SK-N-SH (cell line): ENCODE results near the gene TIGD3. TPM values are rescaled to one million over a fixed set of nuclear protein-coding genes. Genes with fewer than 3 reads are reported as not detected.
A peak's percentile ranks its signal among the peaks of the same experiment; 100 is the strongest.

Experiments
- CTCF ChIA-PET: fragments of 300-600, 350-600 bp; formaldehyde crosslinking; extraction: SDS; loops from one replicate; lab custom pipeline; 2021; lab: Yijun Ruan, JAX
- POLR2A ChIA-PET: fragments of 350-600 bp; sonication (Branson Sonifier 250); formaldehyde crosslinking; extraction: SDS; loops from one replicate; lab custom pipeline; 2020; ENCODE audit warnings: antibody characterized with exemption, inconsistent platforms; lab: Yijun Ruan, JAX
- DNase-seq: peaks from one replicate; pipeline ENCODE4 v3.0.0; 2012
- H2AFZ ChIP-seq: fragments of 200-600 bp; sonication (generic); 2 replicates; pipeline ENCODE4 v1.8.1; 2016; ENCODE audit warnings: antibody characterized with exemption, mild to moderate bottlenecking, low read depth
- H3F3A ChIP-seq: fragments of 200-600 bp; sonication (generic); replicated peaks from 2 replicates; pipeline ENCODE3; 2016; ENCODE audit warnings: antibody characterized with exemption, mild to moderate bottlenecking; ENCODE audit not compliant: insufficient read depth
- H3K27ac ChIP-seq, 2 experiments: fragments of 200-500 bp in 1 of 2; fragments of 200-600 bp in 1 of 2; sonication (Bioruptor generic) in 1 of 2; sonication (generic), shearing (Covaris generic) in 1 of 2; 2 replicates each; pipeline versions ENCODE4 v1.5.1 to v1.6.1; 2014 to 2016; ENCODE audit warnings: low read depth in 2 of 2, inconsistent platforms in 1 of 2, low read length in 1 of 2, mild to moderate bottlenecking in 1 of 2, mixed read lengths in 1 of 2
- H3K27me3 ChIP-seq: fragments of 200-600 bp; sonication (generic), shearing (Covaris generic); 2 replicates; pipeline ENCODE4 v1.6.1; 2016; ENCODE audit warnings: mixed run types; ENCODE audit not compliant: insufficient read depth
- H3K36me3 ChIP-seq, 2 experiments: fragments of 200-500 bp in 1 of 2; fragments of 200-600 bp in 1 of 2; sonication (Bioruptor generic) in 1 of 2; sonication (generic) in 1 of 2; replicated peaks in 1 of 2; 2 replicates each; pipeline versions ENCODE3 to v1.5.1; 2014 to 2016; ENCODE audit warnings: low read length in 1 of 2, mild to moderate bottlenecking in 1 of 2; ENCODE audit not compliant: insufficient read depth in 2 of 2, control insufficient read depth in 1 of 2
- H3K4me1 ChIP-seq, 2 experiments: fragments of 200-500 bp in 1 of 2; fragments of 200-600 bp in 1 of 2; sonication (Bioruptor generic) in 1 of 2; sonication (generic), shearing (Covaris generic) in 1 of 2; 2 replicates each; pipeline versions ENCODE4 v1.5.1 to v1.6.1; 2014 to 2016; ENCODE audit warnings: low read depth in 1 of 2, low read length in 1 of 2, mixed run types in 1 of 2; ENCODE audit not compliant: insufficient read depth in 2 of 2, control insufficient read depth in 1 of 2
- H3K4me2 ChIP-seq: fragments of 200-600 bp; sonication (generic), shearing (Covaris generic); 2 replicates; pipeline ENCODE4 v1.6.1; 2017; ENCODE audit warnings: mixed run types
- H3K4me3 ChIP-seq, 2 experiments: fragments of 200-500 bp in 1 of 2; fragments of 200-600 bp in 1 of 2; sonication (Bioruptor generic) in 1 of 2; sonication (generic), shearing (Covaris generic) in 1 of 2; 2 replicates each; pipeline versions ENCODE4 v1.5.1 to v1.8.1; 2014 to 2016; ENCODE audit warnings: low read depth in 2 of 2, inconsistent platforms in 1 of 2, low read length in 1 of 2, mild to moderate bottlenecking in 1 of 2, mixed read lengths in 1 of 2, moderate library complexity in 1 of 2
- H3K79me2 ChIP-seq: fragments of 200-600 bp; sonication (generic); 2 replicates; pipeline ENCODE4 v1.8.1; 2017; ENCODE audit warnings: mild to moderate bottlenecking; ENCODE audit not compliant: insufficient read depth
- H3K9ac ChIP-seq: fragments of 200-600 bp; sonication (generic); 2 replicates; pipeline ENCODE4 v1.6.1; 2017; ENCODE audit warnings: mixed run types
- H3K9me2 ChIP-seq: fragments of 200-600 bp; sonication (generic); 2 replicates; pipeline ENCODE4 v1.6.1; 2017; ENCODE audit warnings: mixed run types
- H3K9me3 ChIP-seq: fragments of 200-600 bp; sonication (generic); 2 replicates; pipeline ENCODE4 v1.6.1; 2017; ENCODE audit warnings: mixed run types, mild to moderate bottlenecking, moderate library complexity
- H4K20me1 ChIP-seq: fragments of 200-600 bp; sonication (generic); 2 replicates; pipeline ENCODE4 v1.6.1; 2017; ENCODE audit warnings: mild to moderate bottlenecking, mixed run types; ENCODE audit not compliant: insufficient read depth
- CTCF ChIP-seq: fragments of 200-600 bp; sonication (generic); IDR thresholded peaks from 2 replicates; pipeline ENCODE4 v1.6.1; 2017; ENCODE audit warnings: antibody characterized with exemption, mild to moderate bottlenecking, moderate library complexity
- EP300 ChIP-seq, 2 experiments: IDR thresholded peaks; 2 replicates each; pipeline versions ENCODE4 v1.4.0 to v1.6.1; 2012; ENCODE audit warnings: borderline replicate concordance in 1 of 2, low read depth in 1 of 2, low read length in 1 of 2
- EZH2phosphoT487 ChIP-seq: fragments of 200-600 bp; sonication (generic); IDR thresholded peaks from 2 replicates; pipeline ENCODE4 v1.6.1; 2017; ENCODE audit warnings: low read depth, mixed run types, mild to moderate bottlenecking, antibody characterized with exemption, moderate library complexity, borderline replicate concordance
- FOXM1 ChIP-seq: IDR thresholded peaks from 2 replicates; pipeline ENCODE4 v1.4.0; 2012; ENCODE audit warnings: low read depth, mild to moderate bottlenecking
- GATA2 ChIP-seq: sonication (generic); formaldehyde crosslinking; IDR thresholded peaks from 2 replicates; pipeline ENCODE4 v1.5.0; 2020; ENCODE audit warnings: mild to moderate bottlenecking, missing genetic modification reagents
- MAX ChIP-seq: IDR thresholded peaks from 2 replicates; pipeline ENCODE4 v1.4.0; 2012; ENCODE audit warnings: low read depth
- NRF1 ChIP-seq: IDR thresholded peaks from 2 replicates; pipeline ENCODE4 v1.6.1; 2012; ENCODE audit warnings: low read depth, mild to moderate bottlenecking, low read length
- POLR2AphosphoS5 ChIP-seq: IDR thresholded peaks from 2 replicates; pipeline ENCODE4 v1.6.1; 2012; ENCODE audit warnings: low read depth, low read length
- RCOR1 ChIP-seq: fragments of 150-350 bp; IDR thresholded peaks from 2 replicates; pipeline ENCODE4 v1.6.1; 2017; ENCODE audit warnings: antibody characterized with exemption, low read length
- RFX5 ChIP-seq: IDR thresholded peaks from 2 replicates; pipeline ENCODE4 v1.6.1; 2012; ENCODE audit warnings: mild to moderate bottlenecking, improper control_type of control experiment, low read length
- RXRA ChIP-seq: IDR thresholded peaks from 2 replicates; pipeline ENCODE4 v1.4.0; 2012; ENCODE audit warnings: low read depth, mild to moderate bottlenecking, borderline replicate concordance
- SMC3 ChIP-seq: IDR thresholded peaks from 2 replicates; pipeline ENCODE4 v1.6.1; 2012; ENCODE audit warnings: low read depth, low read length, improper control_type of control experiment
- TEAD4 ChIP-seq: IDR thresholded peaks from 2 replicates; pipeline ENCODE4 v1.4.0; 2012; ENCODE audit warnings: mild to moderate bottlenecking, borderline replicate concordance; ENCODE audit not compliant: insufficient read depth
- WGBS: methylation state at CpG from one replicate; pipeline ENCODE4 v1.1.6; 2017; ENCODE audit warnings: low lambda C conversion rate; 5-methylcytosine and 5-hydroxymethylcytosine counted together
- polyA plus RNA-seq, 3 experiments: library from polyadenylated mRNA; depleted of rRNA; stranded (reverse); fragments of >200 nt; gene quantifications; 2 replicates each; pipeline ENCODE4 v1.2.3, GENCODE V29; 2012

TIGD3 gene
- polyA plus RNA-seq, 1 of the 3 experiments (the other 2 are of a cell fraction): 0.41 TPM

- no peak for TF ChIP-seq MAX
- TF ChIP-seq RFX5: no peak
- no peak for TF ChIP-seq RCOR1
- TF ChIP-seq POLR2AphosphoS5: no peak
- TF ChIP-seq EZH2phosphoT487: no peak
- TF ChIP-seq CTCF: no peak
- no peak for TF ChIP-seq SMC3
Measured at GRCh38 chr11:65353900-65354264, 669 bp upstream of the TIGD3 start (continued).

- Histone ChIP-seq H3K9ac (peak overlapping the region; percentile 51; the same call in 1 of the 2 replicates), H3K4me1 (peaks cover 0 to 20% of the 10 kb centered on the region in 2 experiments; a peak in 1 of 4 replicates), H3K36me3 (peaks cover 10 to 27% of the 10 kb centered on the region in 2 experiments), H2AFZ (peak overlapping the region; percentile 78; the same call in 1 of the 2 replicates), H3K4me3 (peak overlapping the region; percentile 71 to 74), H3F3A (peaks cover 35% of the 10 kb centered on the region), H4K20me1 (no peaks in the 10 kb centered on the region), H3K79me2 (no peaks in the 10 kb centered on the region), H3K9me2 (no peaks in the 10 kb centered on the region), H3K27ac (peak overlapping the region in 1 of 2 experiments; percentile 63; a peak in 2 of 4 replicates), H3K9me3 (no peaks in the 10 kb centered on the region), H3K27me3 (no peaks in the 10 kb centered on the region), H3K4me2 (peak overlapping the region; percentile 89; the same call in 1 of the 2 replicates)
- POLR2A ChIA-PET: interaction anchor here (0.6 to 3.2 kb wide), 4 partner anchors 22 to 144 kb away, joined by 4 to 13 read pairs (median 5); partner anchors contain the start of genes DPF2, MALAT1 and NEAT1
- TF ChIP-seq RXRA: no peak
- TF ChIP-seq GATA2 (CRISPR knock-in tag): peak; percentile 58; the same call in 1 of the 2 replicates
- no peak for TF ChIP-seq FOXM1
- TF ChIP-seq EP300 (IDR thresholded peaks at IDR 0.05; ENCODE audit: borderline replicate concordance in 1 of 2, low read depth in 1 of 2, low read length in 1 of 2): no peak; a peak in 1 of 4 replicates
- TF ChIP-seq RFX5: no peak
- no peak for TF ChIP-seq TEAD4
- TF ChIP-seq NRF1: no peak
- DNase-seq: peak; percentile 87
- CTCF ChIA-PET: interaction anchor here (0.6 to 2.5 kb wide), 12 partner anchors 10 to 243 kb away, joined by 3 to 10 read pairs (median 4); no protein-coding TSS in a partner anchor
- WGBS: 26% methylated on average over 30 of the region's 47 CpGs
Measured at GRCh38 chr11:65355013-65355775, 643 bp downstream of the TIGD3 start.
